ENCODE data around the gene PADI4.

DNA sequence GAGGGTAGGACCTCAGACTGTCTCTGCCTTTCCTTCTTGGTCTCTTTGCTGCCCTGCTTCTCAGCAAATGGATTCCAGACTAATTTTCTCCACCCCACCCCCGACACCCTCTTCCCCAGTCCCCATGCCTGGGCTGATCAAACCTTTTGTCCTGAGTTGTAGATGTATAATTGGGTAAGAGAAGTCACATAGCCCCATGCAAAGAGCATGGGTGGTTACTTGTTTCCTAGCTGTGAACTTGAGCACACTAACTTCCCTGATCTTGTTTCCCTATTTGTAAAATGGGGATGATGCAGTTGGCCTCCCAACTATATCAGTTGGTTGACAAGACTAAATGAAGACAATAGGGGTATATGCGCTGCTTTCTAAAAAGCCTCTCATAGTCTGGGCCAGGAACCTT lies 73.2 kb downstream of the PADI4 start:
- TF ChIP-seq JUNB (IDR thresholded peaks at IDR 0.05; ENCODE audit: unreplicated experiment) (no peak), EZH2phosphoT487 (IDR thresholded peaks at IDR 0.05; ENCODE audit: unreplicated experiment) (no peak), POLR2AphosphoS5 (IDR thresholded peaks at IDR 0.05; ENCODE audit: low read depth) (no peak), CREB1 (CRISPR knock-in tag; IDR thresholded peaks at IDR 0.05; ENCODE audit: low read depth) (no peak), STAT1 (IDR thresholded peaks at IDR 0.05; ENCODE audit: unreplicated experiment) (no peak), ZNF331 (CRISPR knock-in tag; IDR thresholded peaks at IDR 0.05; ENCODE audit: low read depth) (no peak), EZH2 (IDR thresholded peaks at IDR 0.05; ENCODE audit: low read depth, unreplicated experiment) (no peak)
- TF ChIP-seq, protein P1, sequence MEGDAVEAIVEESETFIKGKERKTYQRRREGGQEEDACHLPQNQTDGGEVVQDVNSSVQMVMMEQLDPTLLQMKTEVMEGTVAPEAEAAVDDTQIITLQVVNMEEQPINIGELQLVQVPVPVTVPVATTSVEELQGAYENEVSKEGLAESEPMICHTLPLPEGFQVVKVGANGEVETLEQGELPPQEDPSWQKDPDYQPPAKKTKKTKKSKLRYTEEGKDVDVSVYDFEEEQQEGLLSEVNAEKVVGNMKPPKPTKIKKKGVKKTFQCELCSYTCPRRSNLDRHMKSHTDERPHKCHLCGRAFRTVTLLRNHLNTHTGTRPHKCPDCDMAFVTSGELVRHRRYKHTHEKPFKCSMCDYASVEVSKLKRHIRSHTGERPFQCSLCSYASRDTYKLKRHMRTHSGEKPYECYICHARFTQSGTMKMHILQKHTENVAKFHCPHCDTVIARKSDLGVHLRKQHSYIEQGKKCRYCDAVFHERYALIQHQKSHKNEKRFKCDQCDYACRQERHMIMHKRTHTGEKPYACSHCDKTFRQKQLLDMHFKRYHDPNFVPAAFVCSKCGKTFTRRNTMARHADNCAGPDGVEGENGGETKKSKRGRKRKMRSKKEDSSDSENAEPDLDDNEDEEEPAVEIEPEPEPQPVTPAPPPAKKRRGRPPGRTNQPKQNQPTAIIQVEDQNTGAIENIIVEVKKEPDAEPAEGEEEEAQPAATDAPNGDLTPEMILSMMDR (conservative IDR thresholded peaks at IDR 0.05; ENCODE audit: low read depth in 2 of 2) = no peak
- TF ChIP-seq, protein P2, sequence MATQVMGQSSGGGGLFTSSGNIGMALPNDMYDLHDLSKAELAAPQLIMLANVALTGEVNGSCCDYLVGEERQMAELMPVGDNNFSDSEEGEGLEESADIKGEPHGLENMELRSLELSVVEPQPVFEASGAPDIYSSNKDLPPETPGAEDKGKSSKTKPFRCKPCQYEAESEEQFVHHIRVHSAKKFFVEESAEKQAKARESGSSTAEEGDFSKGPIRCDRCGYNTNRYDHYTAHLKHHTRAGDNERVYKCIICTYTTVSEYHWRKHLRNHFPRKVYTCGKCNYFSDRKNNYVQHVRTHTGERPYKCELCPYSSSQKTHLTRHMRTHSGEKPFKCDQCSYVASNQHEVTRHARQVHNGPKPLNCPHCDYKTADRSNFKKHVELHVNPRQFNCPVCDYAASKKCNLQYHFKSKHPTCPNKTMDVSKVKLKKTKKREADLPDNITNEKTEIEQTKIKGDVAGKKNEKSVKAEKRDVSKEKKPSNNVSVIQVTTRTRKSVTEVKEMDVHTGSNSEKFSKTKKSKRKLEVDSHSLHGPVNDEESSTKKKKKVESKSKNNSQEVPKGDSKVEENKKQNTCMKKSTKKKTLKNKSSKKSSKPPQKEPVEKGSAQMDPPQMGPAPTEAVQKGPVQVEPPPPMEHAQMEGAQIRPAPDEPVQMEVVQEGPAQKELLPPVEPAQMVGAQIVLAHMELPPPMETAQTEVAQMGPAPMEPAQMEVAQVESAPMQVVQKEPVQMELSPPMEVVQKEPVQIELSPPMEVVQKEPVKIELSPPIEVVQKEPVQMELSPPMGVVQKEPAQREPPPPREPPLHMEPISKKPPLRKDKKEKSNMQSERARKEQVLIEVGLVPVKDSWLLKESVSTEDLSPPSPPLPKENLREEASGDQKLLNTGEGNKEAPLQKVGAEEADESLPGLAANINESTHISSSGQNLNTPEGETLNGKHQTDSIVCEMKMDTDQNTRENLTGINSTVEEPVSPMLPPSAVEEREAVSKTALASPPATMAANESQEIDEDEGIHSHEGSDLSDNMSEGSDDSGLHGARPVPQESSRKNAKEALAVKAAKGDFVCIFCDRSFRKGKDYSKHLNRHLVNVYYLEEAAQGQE (IDR thresholded peaks at IDR 0.05; ENCODE audit: unreplicated experiment) = no peak
- TF ChIP-seq, protein P3, sequence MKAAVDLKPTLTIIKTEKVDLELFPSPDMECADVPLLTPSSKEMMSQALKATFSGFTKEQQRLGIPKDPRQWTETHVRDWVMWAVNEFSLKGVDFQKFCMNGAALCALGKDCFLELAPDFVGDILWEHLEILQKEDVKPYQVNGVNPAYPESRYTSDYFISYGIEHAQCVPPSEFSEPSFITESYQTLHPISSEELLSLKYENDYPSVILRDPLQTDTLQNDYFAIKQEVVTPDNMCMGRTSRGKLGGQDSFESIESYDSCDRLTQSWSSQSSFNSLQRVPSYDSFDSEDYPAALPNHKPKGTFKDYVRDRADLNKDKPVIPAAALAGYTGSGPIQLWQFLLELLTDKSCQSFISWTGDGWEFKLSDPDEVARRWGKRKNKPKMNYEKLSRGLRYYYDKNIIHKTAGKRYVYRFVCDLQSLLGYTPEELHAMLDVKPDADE (IDR thresholded peaks at IDR 0.05) = no peak

Measured in GM23338 (cell line).